NOMO-1 (cell line): ENCODE measurements around the gene NUP35.
A peak's percentile ranks its signal among the peaks of the same experiment; 100 is the strongest.

Source experiments
- DNase-seq, 2 experiments: peaks; one replicate each; lab custom pipeline; 2025; ENCODE audit not compliant: unreplicated experiment in 2 of 2; lab: John Stamatoyannopoulos, UW

Gene NUP35

DNA sequence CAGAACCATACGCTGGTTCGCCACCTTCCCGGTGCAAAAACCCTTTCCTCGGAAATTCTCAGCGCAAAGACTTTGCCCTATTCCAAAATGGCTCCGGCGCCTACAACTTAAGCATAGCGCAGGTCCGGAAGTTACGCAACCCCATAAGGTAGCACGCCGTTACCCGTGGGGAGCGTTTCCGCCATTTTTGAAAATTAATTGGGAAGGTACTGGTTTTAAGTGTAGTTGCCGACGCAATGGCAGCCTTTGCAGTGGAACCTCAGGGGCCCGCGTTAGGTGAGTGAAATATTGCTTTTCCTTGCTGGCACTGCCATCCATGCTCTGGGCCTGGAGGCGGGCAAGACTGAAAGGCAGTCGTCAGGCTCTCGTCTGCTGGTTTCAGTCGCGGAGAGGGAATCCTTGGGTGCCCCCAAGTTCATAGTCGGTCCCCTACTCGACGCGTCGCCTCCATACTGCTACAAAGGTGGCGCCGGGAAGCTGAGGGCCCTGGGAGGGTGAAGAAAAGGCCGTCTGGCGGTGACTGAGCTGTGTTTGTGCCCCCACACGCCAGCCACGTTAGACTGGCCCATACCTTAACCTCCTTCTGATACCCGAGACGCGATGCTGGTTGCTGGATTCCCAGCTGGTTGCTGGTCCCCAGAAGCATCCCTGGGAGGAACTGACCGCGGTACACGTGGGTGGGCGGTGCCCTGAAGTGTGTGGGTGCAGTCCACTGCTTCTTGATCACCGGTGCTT lies at the start of gene NUP35:
NUP35 (plus strand) TSS at position 222 of the 735 bp plus-strand sequence; CDS start at position 237, 15 bp downstream.
- peak; percentile 66 to 77 for DNase-seq

GRCh38 chr2:183078163-183078463 lies 46.1 kb upstream of the NUP35 start:
- peak in 1 of 2 experiments; percentile 53 for DNase-seq

DNA sequence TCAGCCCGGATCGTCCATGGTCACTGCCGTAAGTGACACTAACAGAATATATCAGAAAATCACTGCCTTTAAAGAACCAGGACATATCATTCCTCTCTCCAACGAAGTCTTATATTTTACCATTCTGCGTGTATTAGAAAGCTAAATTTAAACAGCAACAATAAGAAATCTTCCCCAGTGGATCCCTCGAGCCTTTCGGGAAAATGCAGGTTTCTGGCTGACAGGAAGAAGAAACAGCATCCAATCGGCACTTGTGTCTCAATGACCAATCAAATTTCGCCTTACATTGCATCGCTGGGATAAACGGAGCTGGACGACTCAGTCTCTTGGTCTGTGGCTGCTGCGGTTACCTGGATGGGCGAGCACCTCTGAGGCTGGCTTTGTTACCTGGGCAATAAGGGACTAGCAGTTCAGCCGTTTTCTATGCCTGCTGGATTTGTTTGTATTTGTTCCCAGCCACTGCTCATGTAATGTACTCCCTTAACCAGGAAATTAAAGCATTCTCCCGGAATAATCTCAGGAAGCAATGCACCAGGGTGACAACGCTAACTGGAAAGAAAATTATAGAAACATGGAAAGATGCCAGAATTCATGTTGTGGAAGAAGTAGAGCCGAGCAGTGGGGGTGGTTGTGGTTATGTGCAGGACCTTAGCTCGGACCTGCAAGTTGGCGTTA lies 45.6 kb upstream of the NUP35 start, which contains the start of gene DUSP19:
DUSP19 (plus strand) TSS at position 284 of the 675 bp plus-strand sequence; CDS start at position 471, 187 bp downstream.
- peak; percentile 22 to 68 for DNase-seq

DNA sequence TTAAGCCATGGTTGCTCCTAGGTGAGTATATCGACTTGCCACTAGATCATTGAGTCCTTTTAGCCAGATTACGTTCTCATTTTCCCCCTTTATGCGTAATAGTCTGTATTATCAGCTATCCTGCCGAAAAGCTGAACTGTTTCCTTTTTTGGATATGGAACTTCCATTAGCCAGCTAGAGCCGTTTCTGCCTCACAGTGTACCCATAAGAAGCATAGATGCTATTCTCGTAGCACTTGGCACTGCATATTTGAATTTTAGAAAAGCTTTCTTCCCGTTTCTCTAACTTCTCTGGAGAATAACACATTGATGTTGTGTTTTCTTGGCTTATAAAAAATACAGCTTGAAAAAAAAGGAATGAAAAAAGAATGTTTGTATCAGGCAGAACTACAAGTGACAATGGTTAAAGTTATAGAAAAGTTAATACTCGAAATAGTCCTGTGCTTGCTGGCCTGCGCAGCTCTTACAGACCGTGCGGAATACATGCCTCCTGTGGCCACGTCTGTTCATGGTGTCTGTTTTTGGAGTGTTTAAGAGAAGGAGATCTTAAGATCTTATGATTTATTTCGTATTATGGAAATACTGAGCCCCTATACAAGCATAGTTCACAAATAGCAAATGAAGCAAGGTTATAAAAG lies 45.0 kb upstream of the NUP35 start:
- peak in 1 of 2 experiments; percentile 20 for DNase-seq

- no peak for DNase-seq
These were observed 42.3 kb upstream of the NUP35 start for GRCh38 chr2:183081911-183082310.

- DNase-seq, result no peak
These were observed 36.2 kb upstream of the NUP35 start for GRCh38 chr2:183088061-183088460.

DNA sequence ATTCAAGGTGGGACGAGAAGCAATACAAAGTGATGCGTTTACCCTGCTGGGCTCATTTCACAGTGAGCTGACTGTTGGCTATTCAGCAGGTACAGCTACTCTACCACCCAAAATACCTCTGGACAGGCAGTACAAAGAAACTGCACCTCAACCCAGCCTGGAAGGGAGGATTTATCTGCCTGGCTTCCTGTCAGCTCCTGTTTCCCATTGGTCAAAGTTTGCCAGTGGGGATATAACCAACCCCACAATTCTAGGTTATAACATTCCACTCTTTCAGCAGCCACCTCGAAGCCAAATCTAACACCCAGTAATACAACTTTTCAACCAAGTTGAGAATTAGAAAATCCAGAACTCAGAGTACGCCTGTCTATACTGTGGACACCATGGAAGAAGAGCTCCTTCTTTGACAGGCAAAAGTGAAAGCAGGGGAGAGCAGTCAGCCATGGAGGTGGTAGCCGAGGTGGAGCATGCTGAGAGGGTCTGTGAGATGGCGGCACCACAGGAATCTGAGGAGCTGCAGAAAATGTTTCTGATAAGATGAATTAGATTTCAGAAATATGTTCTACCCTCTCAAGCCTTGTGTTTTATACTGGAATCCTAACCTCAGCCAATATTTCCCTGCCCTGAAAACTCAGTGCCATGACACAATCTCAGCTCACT lies 34.9 kb upstream of the NUP35 start:
- no peak for DNase-seq

DNA sequence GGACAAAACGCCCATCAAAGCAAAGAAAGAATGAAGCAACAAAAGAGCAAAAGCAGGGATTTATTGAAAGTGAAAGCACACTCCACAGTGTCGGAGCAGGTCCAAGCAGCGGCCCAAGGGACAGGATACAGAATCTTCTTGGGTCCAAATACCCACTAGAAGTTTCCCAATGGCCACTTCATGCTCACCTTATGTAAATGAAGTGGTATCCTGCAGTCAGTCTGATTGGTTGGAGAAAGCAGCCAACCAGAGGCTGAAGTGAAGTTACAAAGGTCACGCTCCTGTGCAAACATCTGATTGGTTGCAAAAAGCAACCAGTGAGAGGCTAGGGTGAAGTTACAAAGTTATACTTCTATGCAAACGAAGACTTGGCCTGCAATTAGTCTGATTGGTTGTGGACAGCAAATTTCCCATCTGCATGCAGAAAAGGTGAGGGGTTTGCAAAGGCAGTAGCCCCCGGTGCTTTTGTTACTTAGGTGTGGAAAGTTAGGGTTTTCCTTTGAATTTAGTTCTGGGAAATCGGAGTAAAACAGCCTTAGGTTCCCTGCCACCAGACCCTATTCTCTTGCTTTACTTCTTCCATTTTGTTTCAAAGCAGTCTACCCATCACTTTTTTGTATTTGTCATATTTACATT lies 32.8 kb upstream of the NUP35 start:
- DNase-seq, result no peak

DNA sequence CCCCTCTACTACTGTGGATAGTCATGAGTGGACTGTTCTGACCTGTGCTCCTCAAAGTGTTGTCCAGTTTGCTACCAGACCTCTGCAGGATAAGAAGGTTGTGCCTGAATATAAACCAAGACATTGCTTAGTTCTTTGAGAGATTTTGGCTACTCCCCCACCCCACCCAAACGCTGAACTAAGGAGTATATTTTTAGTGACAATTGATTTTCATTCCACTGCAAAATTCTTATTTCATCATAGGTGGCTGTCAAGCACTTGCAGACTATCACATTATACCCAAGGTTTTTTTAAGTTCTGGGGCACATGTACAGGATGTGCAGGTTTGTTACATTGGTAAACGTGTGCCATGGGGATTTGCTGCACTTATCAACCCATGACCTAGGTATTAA lies 32.3 kb upstream of the NUP35 start:
- no peak for DNase-seq

- DNase-seq, result no peak
These were observed 30.2 kb upstream of the NUP35 start for GRCh38 chr2:183093857-183094657.

GRCh38 chr2:183105402-183106134 lies 18.7 kb upstream of the NUP35 start:
- no peak for DNase-seq

- no peak for DNase-seq
These were observed 11.7 kb upstream of the NUP35 start for GRCh38 chr2:183112577-183112976.

GRCh38 chr2:183113630-183114029 lies 10.6 kb upstream of the NUP35 start:
- DNase-seq, result no peak

GRCh38 chr2:183117226-183117625 lies 7.0 kb upstream of the NUP35 start:
- no peak for DNase-seq

GRCh38 chr2:183123117-183123958 lies 905 bp upstream of the NUP35 start:
- DNase-seq, result no peak

GRCh38 chr2:183123959-183124221 lies 353 bp upstream of the NUP35 start:
- peak in 1 of 2 experiments; percentile 40 for DNase-seq

DNA sequence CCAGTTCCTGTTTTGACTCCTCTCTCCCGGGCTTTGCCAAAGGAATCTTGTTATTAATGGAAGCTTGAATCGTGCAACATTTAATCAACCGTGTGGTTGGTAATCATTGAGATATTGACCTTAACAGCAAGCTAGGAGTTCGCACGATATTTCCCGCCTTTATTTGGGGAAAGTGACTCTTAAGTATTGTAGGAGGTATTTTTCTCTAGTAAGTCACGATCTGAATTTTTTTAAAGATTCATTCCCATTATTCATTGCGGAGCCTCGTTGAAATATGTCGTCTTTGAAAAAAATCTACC lies 663 bp downstream of the NUP35 start:
- peak in 1 of 2 experiments; percentile 43 for DNase-seq

GRCh38 chr2:183125659-183126341 lies 1.6 kb downstream of the NUP35 start:
- no peak for DNase-seq
